Measurements from ENCODE around the gene DENND4C. TPM values are rescaled to one million over a fixed set of nuclear protein-coding genes. Genes with fewer than 3 reads are reported as not detected.

Gene DENND4C
- total RNA-seq, 2 donors from 2014 or later: 52.7 to 58.0 TPM

DNA sequence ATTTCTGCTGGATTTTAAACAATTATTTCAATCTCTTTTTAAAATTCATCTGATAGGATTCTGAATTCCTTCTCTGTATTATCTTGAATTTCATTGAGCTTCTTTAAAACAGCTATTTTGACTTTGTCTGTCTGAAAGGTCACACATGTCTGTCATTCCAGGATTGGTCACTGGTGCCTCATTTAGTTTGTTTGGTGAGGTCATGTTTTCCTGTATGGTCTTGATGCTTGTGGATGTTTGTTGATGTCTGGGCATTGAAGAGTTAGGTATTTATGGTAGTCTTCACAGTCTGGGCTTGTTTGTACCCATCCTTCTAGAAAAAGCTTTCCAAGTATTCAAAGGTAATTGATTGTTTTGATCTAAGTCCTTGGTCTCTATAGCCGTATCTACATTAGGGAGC, 39.1 kb downstream of the DENND4C start:
- 94 to 100% methylated on average over 1 of the region's 1 CpG for WGBS, 2 donors
- ATAC-seq: no peak
- Histone ChIP-seq H3K36me3 (replicated peaks in 1 of 2; ENCODE audit: insufficient read depth in 1 of 2, low read depth in 2 of 2) (no peaks in the 10 kb centered on the region), H3K4me1 (peaks cover 7% of the 10 kb centered on the region), H3K4me3 (no peak overlapping the region), H3K27me3 (no peaks in the 10 kb centered on the region), H3K27ac (no peak overlapping the region), H3K9me3 (peaks cover 0 to 7% (median 0%) of the 10 kb centered on the region in 3 donors)
- no peak for DNase-seq
- intact Hi-C loops (cut with DNase I): no loop called here
- no peak for TF ChIP-seq POLR2A (IDR thresholded peaks at IDR 0.05)
- TF ChIP-seq, protein P1, sequence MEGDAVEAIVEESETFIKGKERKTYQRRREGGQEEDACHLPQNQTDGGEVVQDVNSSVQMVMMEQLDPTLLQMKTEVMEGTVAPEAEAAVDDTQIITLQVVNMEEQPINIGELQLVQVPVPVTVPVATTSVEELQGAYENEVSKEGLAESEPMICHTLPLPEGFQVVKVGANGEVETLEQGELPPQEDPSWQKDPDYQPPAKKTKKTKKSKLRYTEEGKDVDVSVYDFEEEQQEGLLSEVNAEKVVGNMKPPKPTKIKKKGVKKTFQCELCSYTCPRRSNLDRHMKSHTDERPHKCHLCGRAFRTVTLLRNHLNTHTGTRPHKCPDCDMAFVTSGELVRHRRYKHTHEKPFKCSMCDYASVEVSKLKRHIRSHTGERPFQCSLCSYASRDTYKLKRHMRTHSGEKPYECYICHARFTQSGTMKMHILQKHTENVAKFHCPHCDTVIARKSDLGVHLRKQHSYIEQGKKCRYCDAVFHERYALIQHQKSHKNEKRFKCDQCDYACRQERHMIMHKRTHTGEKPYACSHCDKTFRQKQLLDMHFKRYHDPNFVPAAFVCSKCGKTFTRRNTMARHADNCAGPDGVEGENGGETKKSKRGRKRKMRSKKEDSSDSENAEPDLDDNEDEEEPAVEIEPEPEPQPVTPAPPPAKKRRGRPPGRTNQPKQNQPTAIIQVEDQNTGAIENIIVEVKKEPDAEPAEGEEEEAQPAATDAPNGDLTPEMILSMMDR (IDR thresholded peaks at IDR 0.05): no peak

DNA sequence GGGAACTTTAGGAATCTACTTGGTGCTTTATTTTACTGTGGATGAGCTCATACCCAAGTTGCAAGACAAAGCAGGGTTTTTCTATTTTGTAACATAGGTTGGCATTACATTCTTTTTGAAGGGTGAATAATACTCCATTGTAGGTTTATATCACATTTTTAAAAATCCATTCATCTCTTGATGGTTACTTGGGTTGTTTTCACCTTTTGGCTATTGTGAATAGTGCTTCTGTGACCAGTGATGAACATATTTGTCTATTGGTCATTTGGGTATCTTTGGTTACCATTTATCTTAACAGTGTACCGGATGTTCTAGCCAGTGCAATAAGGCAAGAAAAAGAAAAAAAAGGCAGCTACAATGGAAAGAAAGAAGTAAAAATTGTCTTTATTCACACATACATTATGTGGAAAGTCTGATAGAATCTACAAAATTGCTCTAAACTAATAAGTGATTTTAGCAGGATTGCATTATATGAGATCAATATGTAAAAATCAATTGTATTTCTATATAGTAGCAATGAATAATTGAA, 40.0 kb downstream of the DENND4C start:
- DNase-seq (no peak), ATAC-seq (no peak)
- peaks cover 7% of the 10 kb centered on the region for H3K4me1 ChIP-seq
- 85 to 91% methylated on average over 1 of the region's 1 CpG for WGBS, 2 donors
- H3K36me3 ChIP-seq (replicated peaks in 1 of 2; ENCODE audit: insufficient read depth in 1 of 2, low read depth in 2 of 2): no peaks in the 10 kb centered on the region
- intact Hi-C loops (cut with DNase I): no loop called here
- H3K27me3 ChIP-seq: no peaks in the 10 kb centered on the region
- H3K4me3 ChIP-seq: no peak overlapping the region
- H3K27ac ChIP-seq: no peak overlapping the region
- TF ChIP-seq, protein P1 (IDR thresholded peaks at IDR 0.05): no peak
- TF ChIP-seq POLR2A (IDR thresholded peaks at IDR 0.05): no peak
- H3K9me3 ChIP-seq: peaks cover 0 to 7% (median 0%) of the 10 kb centered on the region in 3 donors

DNA sequence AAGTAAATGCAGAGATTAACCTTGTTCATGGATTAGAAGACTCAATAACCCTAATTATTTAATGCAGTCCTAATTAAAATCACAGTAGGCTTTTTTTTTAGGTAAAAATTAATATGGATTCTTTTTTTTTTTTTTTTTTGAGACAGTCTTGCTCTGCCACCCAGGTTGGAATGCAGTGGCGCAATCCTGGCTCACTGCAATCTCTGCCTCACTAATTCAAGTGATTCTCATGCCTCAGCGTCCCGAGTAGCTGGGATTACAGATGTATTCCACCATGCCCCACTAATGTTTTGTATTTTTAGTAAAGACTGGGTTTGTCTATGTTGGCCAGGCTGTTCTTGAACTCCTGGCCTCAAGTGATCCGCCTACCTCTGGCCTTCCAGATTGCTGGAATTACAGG, 40.6 kb downstream of the DENND4C start:
- intact Hi-C loops (cut with DNase I): no loop called here
- ATAC-seq (no peak), DNase-seq (no peak)
- Histone ChIP-seq H3K4me1 (peaks cover 7% of the 10 kb centered on the region), H3K9me3 (peaks cover 0 to 7% (median 0%) of the 10 kb centered on the region in 3 donors), H3K4me3 (no peak overlapping the region), H3K36me3 (replicated peaks in 1 of 2; ENCODE audit: insufficient read depth in 1 of 2, low read depth in 2 of 2) (no peaks in the 10 kb centered on the region), H3K27ac (no peak overlapping the region), H3K27me3 (no peaks in the 10 kb centered on the region)
- 99% methylated on average over 4 of the region's 4 CpGs for WGBS, 2 donors
- TF ChIP-seq, protein P1 (IDR thresholded peaks at IDR 0.05): no peak
- TF ChIP-seq POLR2A (IDR thresholded peaks at IDR 0.05): no peak

DNA sequence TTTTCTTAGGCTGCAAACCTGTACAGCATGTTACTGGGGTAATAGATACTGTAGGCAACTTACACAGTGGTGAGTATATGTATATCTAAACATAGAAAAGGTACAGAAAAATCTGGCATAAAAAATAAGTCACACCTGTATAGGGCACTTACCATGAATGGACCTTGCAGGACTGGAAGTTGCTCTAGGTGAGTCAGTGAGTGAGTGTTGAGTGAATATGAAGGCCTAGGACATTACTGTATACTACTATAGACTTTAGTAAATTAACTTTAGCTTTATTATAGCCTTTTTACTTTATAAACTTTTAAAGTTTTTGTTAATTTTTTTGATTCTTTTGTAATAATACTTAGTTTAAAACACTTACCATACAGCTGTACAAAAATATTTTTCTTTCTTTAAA, 51.3 kb downstream of the DENND4C start:
- intact Hi-C loops (cut with DNase I): no loop called here
- H3K4me1 ChIP-seq: peaks cover 26% of the 10 kb centered on the region
- no peaks in the 10 kb centered on the region for H3K9me3 ChIP-seq
- no peaks in the 10 kb centered on the region for H3K36me3 ChIP-seq (replicated peaks in 1 of 2; ENCODE audit: insufficient read depth in 1 of 2, low read depth in 2 of 2)
- H3K27me3 ChIP-seq: no peaks in the 10 kb centered on the region
- ATAC-seq (no peak), DNase-seq (no peak)
- TF ChIP-seq, protein P1 (IDR thresholded peaks at IDR 0.05): no peak
- TF ChIP-seq POLR2A (IDR thresholded peaks at IDR 0.05): no peak
- no peak overlapping the region for H3K27ac ChIP-seq
- no peak overlapping the region for H3K4me3 ChIP-seq

DNA sequence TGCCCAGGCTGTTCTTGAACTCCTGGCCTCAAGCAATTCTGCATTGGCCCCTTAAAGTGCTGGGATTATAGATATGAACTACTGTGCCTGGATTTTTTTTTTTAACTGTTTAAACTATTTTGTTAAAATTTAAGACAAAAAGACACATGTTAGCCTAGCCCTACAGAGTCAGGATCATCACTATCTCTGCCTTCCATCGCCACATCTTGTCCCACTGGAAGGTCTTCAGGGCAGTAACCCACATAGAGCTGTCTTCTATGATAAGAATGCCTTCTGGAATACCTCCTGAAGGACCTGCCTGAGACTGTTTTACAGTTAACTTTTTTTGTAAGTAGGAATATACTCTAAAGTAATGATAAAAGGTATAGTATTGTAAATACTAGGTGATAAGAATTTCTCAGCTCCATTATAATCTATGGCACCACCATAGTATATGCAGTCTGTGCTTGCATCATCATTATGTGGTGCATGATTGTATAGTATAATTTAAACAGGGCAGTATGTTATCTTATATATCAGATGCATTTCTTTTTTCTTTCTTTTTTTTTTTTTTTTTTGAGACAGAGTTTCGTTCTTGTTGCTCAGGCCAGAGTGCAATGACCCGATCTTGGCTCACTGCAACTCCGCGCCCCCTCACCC, 52.7 kb downstream of the DENND4C start:
- Histone ChIP-seq H3K9me3 (no peaks in the 10 kb centered on the region), H3K36me3 (replicated peaks in 1 of 2; ENCODE audit: insufficient read depth in 1 of 2, low read depth in 2 of 2) (no peaks in the 10 kb centered on the region), H3K27ac (no peak overlapping the region), H3K27me3 (no peaks in the 10 kb centered on the region), H3K4me3 (no peak overlapping the region), H3K4me1 (peaks cover 27% of the 10 kb centered on the region)
- intact Hi-C loops (cut with DNase I): no loop called here
- WGBS, 2 donors: 89 to 98% methylated on average over 5 of the region's 5 CpGs
- ATAC-seq (no peak), DNase-seq (no peak)
- TF ChIP-seq POLR2A (IDR thresholded peaks at IDR 0.05): no peak
- TF ChIP-seq, protein P1 (IDR thresholded peaks at IDR 0.05): no peak

All from body of pancreas (tissue), 4 donors.